Measurements from ENCODE around the gene CD5L. TPM values are rescaled to one million over a fixed set of nuclear protein-coding genes. Genes with fewer than 3 reads are reported as not detected.

The CD5L gene
- polyA plus RNA-seq, 1 donor from 2014 or later: not detected

DNA sequence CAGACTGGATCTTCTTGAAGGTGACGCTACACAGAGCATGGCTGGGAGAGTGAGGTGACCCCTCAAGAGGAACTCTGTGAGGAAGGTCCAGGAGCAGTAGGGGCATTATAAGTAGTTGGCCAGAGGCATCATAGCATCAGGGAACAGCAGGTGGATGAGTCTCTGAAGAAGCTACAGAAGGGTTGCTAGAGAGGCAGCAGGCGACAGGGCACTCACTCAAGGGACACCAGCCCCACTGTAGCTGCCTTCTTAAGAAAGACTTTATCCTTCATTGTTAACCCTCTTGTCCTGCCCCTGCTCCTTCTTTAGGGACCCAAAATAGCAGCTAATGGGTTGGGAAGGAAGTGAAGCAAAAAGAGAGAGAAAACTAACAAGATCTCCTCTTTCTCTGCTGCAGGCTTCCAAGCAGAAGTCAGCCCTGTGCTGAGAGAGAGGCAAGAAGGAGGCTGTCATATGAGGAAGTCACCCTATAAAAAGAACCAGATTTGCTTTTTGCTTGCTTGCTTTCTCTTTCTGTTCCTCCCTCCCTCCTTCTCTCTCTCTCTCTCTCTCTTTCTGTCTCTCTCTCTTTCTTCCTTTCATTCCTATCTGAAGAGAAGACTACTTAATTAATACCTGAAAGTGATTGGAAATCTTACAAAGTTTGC, 7.7 kb upstream of the CD5L start:
- no peak overlapping the region for H3K4me2 ChIP-seq (ENCODE audit: low read length)
- H3K4me3 ChIP-seq (ENCODE audit: low read length): no peak overlapping the region
- no peaks in the 10 kb centered on the region for H3K79me2 ChIP-seq (replicated peaks; ENCODE audit: insufficient read depth, low read length)
- TF ChIP-seq RAD21 (conservative IDR thresholded peaks at IDR 0.05): no peak
- TF ChIP-seq EP300 (conservative IDR thresholded peaks at IDR 0.05; ENCODE audit: poor library complexity, severe bottlenecking): no peak
- no peak for TF ChIP-seq CTCF (IDR thresholded peaks at IDR 0.05; ENCODE audit: poor library complexity, severe bottlenecking)
- no peak for TF ChIP-seq TAF1 (IDR thresholded peaks at IDR 0.05; ENCODE audit: low read depth)
- no peak for TF ChIP-seq EZH2 (IDR thresholded peaks at IDR 0.05; ENCODE audit: borderline replicate concordance, insufficient read depth, low read length, poor library complexity, severe bottlenecking)
- no peak for TF ChIP-seq POLR2AphosphoS5 (IDR thresholded peaks at IDR 0.05)
- no peak for TF ChIP-seq SMC3 (conservative IDR thresholded peaks at IDR 0.05; ENCODE audit: poor library complexity)
- TF ChIP-seq REST (IDR thresholded peaks at IDR 0.05; ENCODE audit: borderline replicate concordance): no peak
- no peak for TF ChIP-seq MXI1 (conservative IDR thresholded peaks at IDR 0.05; ENCODE audit: poor library complexity, severe bottlenecking)
- no peaks in the 10 kb centered on the region for H3K9me2 ChIP-seq (ENCODE audit: insufficient read depth, low read length)
- H3K27ac ChIP-seq (ENCODE audit: low read length): no peak overlapping the region
- H4K20me1 ChIP-seq (ENCODE audit: insufficient read depth): no peaks in the 10 kb centered on the region
- H3F3A ChIP-seq (ENCODE audit: insufficient read depth, low read length, poor library complexity, severe bottlenecking): no peaks in the 10 kb centered on the region
- no peak overlapping the region for H3K9ac ChIP-seq (ENCODE audit: low read length)
- no peaks in the 10 kb centered on the region for H3K36me3 ChIP-seq (ENCODE audit: insufficient read depth, low read length)
- H3K9me3 ChIP-seq (ENCODE audit: low read length): no peaks in the 10 kb centered on the region
- H3K27me3 ChIP-seq (ENCODE audit: insufficient read depth, low read depth, low read length): no peaks in the 10 kb centered on the region
- no peak overlapping the region for H2AFZ ChIP-seq (ENCODE audit: low read depth, low read length)

DNA sequence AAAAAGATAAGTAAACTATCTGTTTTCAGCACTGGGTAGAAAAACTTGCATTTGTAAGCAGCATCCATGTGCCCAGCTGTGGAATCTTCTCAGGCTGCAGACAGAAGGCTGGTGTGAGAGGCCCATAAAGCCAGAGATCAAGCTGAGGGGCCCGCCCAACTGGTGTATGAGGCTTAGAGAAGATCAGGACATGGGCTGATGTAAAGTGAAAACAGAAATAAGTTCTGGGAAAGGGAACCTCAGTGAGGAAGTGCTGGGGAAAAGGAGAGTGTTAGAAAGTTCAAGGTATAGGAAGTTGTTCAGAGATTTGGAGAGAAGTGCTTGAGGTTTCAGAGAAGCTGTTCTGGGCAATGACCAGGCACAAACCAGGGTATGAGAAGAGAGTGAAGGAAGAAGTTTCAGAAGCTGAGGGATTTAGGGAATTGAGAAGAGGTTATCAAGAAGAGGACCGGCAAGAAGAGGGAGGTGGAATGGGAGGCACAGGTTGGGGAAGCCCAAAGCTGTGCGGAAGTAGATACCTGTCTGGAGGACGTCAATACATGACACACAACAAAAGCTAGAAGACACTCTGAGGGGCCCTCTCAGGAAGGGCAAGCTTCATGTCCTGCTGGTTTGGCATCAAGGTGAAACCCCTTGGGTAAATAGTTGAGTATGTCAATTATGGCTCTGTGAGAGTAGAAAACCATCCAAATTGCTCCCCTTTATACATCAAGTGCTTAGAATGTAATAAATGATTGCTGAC, 2.7 kb upstream of the CD5L start:
- Histone ChIP-seq H3K4me3 (ENCODE audit: low read length) (no peak overlapping the region), H3K36me3 (ENCODE audit: insufficient read depth, low read length) (no peaks in the 10 kb centered on the region), H3K9me3 (ENCODE audit: low read length) (no peaks in the 10 kb centered on the region), H3K9ac (ENCODE audit: low read length) (no peak overlapping the region), H4K20me1 (ENCODE audit: insufficient read depth) (no peaks in the 10 kb centered on the region), H3K27me3 (ENCODE audit: insufficient read depth, low read depth, low read length) (no peaks in the 10 kb centered on the region), H3K27ac (ENCODE audit: low read length) (no peak overlapping the region), H3F3A (ENCODE audit: insufficient read depth, low read length, poor library complexity, severe bottlenecking) (no peaks in the 10 kb centered on the region), H3K9me2 (ENCODE audit: insufficient read depth, low read length) (no peaks in the 10 kb centered on the region), H3K4me2 (ENCODE audit: low read length) (no peak overlapping the region), H2AFZ (ENCODE audit: low read depth, low read length) (no peak overlapping the region), H3K79me2 (replicated peaks; ENCODE audit: insufficient read depth, low read length) (no peaks in the 10 kb centered on the region)
- TF ChIP-seq CTCF (IDR thresholded peaks at IDR 0.05; ENCODE audit: poor library complexity, severe bottlenecking): no peak
- no peak for TF ChIP-seq SMC3 (conservative IDR thresholded peaks at IDR 0.05; ENCODE audit: poor library complexity)
- no peak for TF ChIP-seq POLR2AphosphoS5 (IDR thresholded peaks at IDR 0.05)
- no peak for TF ChIP-seq MXI1 (conservative IDR thresholded peaks at IDR 0.05; ENCODE audit: poor library complexity, severe bottlenecking)
- TF ChIP-seq RAD21 (conservative IDR thresholded peaks at IDR 0.05): no peak
- no peak for TF ChIP-seq REST (IDR thresholded peaks at IDR 0.05; ENCODE audit: borderline replicate concordance)
- TF ChIP-seq EP300 (conservative IDR thresholded peaks at IDR 0.05; ENCODE audit: poor library complexity, severe bottlenecking): no peak
- TF ChIP-seq TAF1 (IDR thresholded peaks at IDR 0.05; ENCODE audit: low read depth): no peak
- no peak for TF ChIP-seq EZH2 (IDR thresholded peaks at IDR 0.05; ENCODE audit: borderline replicate concordance, insufficient read depth, low read length, poor library complexity, severe bottlenecking)

Measured in neural cell (in vitro differentiated cells).